Activated T-helper 17 cell treated with anti-CD3 and anti-CD28 coated beads, Interleukin-2, amount 50 U/mL, for 72 hours (primary cell): ENCODE results near the gene TAS2R14. TPM values are rescaled to one million over a fixed set of nuclear protein-coding genes. Genes with fewer than 3 reads are reported as not detected.

ENCODE experiments used
- ATAC-seq: fragments of 150-1000 bp; cut with Tn5 transposase; replicated peaks from 2 replicates; pipeline ENCODE4 v1.10.0; 2021; ENCODE audit warnings: mild to moderate bottlenecking, moderate library complexity
- H3K27ac Mint-ChIP-seq: one replicate; pipeline ENCODE4 v1.8.0; 2022; ENCODE audit warnings: mixed read lengths
- H3K27me3 Mint-ChIP-seq: one replicate; pipeline ENCODE4 v1.8.0; 2022; ENCODE audit warnings: mixed read lengths
- H3K36me3 Mint-ChIP-seq: one replicate; pipeline ENCODE4 v1.8.0; 2022; ENCODE audit warnings: low read depth, mild to moderate bottlenecking, mixed read lengths
- H3K4me1 Mint-ChIP-seq: one replicate; pipeline ENCODE4 v1.8.0; 2022; ENCODE audit warnings: mixed read lengths
- H3K4me3 Mint-ChIP-seq: one replicate; pipeline ENCODE4 v1.8.0; 2022; ENCODE audit warnings: mild to moderate bottlenecking, mixed read lengths
- H3K9me3 Mint-ChIP-seq: one replicate; pipeline ENCODE4 v1.8.0; 2022; ENCODE audit warnings: mixed read lengths
- total RNA-seq, 2 donors: library from RNA; stranded (reverse); gene quantifications; one replicate each; pipeline ENCODE4 v1.2.3, GENCODE V29; 2022

TAS2R14 gene
- total RNA-seq, 2 donors from 2014 or later: 2.4 to 3.7 TPM

DNA sequence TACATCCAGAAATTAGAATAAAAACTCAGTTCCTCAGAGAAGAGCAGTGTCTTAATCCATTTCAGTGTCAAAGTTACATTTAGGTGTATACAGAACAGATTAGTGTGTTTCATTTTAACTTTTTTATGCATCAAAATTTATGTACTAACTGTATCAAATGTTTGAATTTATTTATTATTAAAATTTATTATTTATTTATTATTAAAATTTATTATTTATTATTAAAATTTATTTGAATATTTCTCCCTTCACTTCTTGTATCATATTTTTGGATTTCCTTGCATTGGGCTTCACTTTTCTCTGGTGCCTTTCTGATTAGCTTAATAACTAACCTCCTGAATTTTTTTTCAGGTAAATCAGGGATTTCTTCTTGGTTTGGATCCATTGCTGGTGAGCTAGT is 2.3 kb upstream of the TAS2R14 start:
- Mint-ChIP-seq H3K36me3 (no peaks in the 10 kb centered on the region), H3K4me1 (peaks cover 12% of the 10 kb centered on the region), H3K9me3 (no peaks in the 10 kb centered on the region), H3K27me3 (no peaks in the 10 kb centered on the region), H3K4me3 (no peak overlapping the region), H3K27ac (no peak overlapping the region)
- no peak for ATAC-seq

DNA sequence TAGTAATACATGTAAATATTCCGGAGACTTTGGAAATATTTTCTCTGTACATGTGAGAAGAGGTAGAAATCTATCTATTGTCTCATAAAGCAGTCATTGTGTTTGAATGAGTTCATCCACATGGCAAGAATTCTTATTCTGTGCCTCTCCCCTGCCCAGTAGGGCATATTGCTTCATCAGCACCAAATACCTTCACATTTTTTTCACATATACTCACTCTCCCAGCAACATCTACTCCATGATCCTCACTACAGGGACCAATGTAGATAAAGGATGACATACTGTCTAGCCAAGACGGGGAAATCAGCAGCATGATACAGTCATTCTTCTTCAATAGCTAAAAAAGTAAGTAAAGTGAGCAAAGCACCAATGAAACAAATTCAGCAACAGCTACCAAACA is 1.3 kb upstream of the TAS2R14 start:
- Mint-ChIP-seq H3K9me3 (no peaks in the 10 kb centered on the region), H3K4me3 (no peak overlapping the region), H3K27me3 (no peaks in the 10 kb centered on the region), H3K4me1 (peaks cover 12% of the 10 kb centered on the region), H3K27ac (no peak overlapping the region), H3K36me3 (no peaks in the 10 kb centered on the region)
- ATAC-seq: no peak

DNA sequence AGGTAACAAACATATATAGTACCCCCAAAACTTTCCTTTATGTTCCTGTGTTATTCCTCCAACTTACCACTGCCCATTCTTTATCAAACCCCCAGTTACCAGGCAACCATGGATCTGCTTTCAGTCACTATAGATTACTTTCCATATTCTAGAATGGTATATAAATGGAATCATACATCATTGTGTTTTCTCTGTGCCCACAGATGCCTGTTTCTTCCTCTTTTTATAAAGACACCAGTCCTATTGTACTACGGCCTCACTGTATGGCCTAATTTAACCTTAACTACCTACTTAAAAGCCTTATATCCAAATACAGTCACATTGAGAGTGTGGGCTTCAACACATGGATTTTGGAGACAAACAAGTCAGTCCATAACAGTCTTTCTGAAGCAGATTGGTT is 2.6 kb downstream of the TAS2R14 start:
- H3K27ac Mint-ChIP-seq: no peak overlapping the region
- H3K4me1 Mint-ChIP-seq: no peaks in the 10 kb centered on the region
- no peaks in the 10 kb centered on the region for H3K9me3 Mint-ChIP-seq
- H3K4me3 Mint-ChIP-seq: no peak overlapping the region
- H3K36me3 Mint-ChIP-seq: no peaks in the 10 kb centered on the region
- H3K27me3 Mint-ChIP-seq: no peaks in the 10 kb centered on the region
- ATAC-seq: no peak

DNA sequence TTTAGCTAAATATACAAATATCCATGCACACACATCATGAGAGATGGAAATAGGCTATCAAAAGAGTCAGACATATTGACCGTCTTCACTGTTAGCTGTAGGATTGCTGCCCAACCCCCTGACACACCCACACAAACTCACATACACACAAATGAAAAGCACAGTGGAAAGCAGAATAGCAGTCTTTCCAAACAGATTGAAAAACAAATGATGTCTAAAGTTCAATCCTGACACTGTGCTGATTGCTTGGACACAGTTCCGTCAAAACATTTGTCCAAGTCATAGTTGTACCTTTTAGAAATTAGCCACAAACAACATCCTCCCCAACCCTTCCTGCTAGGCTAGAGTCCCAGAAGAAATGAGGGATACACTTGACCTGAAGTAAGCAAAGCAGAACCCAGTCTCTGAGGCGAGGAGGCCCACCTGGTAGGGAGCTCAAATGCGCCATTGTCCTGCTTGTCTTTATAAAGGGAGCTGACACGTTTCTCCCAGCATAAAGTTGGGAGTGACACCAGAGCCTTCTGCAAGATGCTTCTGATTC is 10.2 kb downstream of the TAS2R14 start, which contains the start of gene PRH2:
PRH2 (plus strand) TSS at position 491 of the 541 bp plus-strand sequence; CDS start at position 529, 38 bp downstream.
- Mint-ChIP-seq H3K27ac (no peak within 1 kb of the TSS), H3K4me3 (no peak within 1 kb of the TSS), H3K36me3 (no peaks in the 10 kb centered on the region), H3K9me3 (peaks cover 3% of the 10 kb centered on the region), H3K27me3 (no peaks in the 10 kb centered on the region), H3K4me1 (no peaks in the 10 kb centered on the region)
- ATAC-seq: no peak

DNA sequence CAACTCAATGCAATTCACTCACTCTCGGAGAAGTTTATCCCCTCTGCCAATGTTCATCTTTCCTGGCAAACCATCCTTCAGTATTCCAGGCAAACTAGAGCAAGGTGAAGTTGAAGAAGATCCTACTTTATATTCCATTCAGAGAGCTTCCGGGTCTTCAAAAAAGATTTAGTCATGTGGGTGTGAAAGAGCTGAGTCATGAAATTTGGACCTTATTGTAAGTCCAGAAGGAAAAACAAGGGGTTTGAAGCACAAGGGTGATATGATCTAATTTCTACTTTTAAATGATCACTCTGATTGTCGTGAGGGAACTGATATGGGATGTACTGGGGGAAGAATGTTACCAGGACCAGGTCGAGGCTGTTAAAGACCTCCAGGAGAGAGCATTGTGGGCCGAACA is 12.8 kb downstream of the TAS2R14 start:
- no peaks in the 10 kb centered on the region for H3K27me3 Mint-ChIP-seq
- no peaks in the 10 kb centered on the region for H3K36me3 Mint-ChIP-seq
- H3K9me3 Mint-ChIP-seq: peaks cover 3% of the 10 kb centered on the region
- ATAC-seq: no peak
- no peak overlapping the region for H3K27ac Mint-ChIP-seq
- H3K4me1 Mint-ChIP-seq: no peaks in the 10 kb centered on the region
- H3K4me3 Mint-ChIP-seq: no peak overlapping the region

DNA sequence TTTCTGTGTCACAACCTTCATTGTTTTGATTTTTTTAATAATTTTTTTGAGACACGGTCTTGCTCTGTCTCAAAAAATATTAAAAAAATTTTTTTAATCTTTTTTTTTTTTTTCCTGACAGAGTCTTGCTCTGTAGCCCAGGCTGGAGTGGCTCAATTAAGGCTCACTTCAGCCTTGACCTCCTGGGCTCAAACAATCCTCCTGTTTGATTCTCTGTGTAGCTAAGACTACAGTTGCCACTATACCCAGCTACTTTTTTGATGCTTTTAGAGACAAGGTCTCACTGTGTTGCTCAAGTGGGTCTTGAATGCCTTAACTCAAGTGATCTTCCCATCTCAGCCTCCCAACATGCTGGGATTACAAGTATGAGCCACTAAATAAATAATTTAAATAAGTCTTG is 19.3 kb downstream of the TAS2R14 start:
- Mint-ChIP-seq H3K27ac (no peak overlapping the region), H3K36me3 (no peaks in the 10 kb centered on the region), H3K27me3 (no peaks in the 10 kb centered on the region), H3K4me1 (no peaks in the 10 kb centered on the region), H3K4me3 (no peak overlapping the region), H3K9me3 (no peaks in the 10 kb centered on the region)
- ATAC-seq: no peak

DNA sequence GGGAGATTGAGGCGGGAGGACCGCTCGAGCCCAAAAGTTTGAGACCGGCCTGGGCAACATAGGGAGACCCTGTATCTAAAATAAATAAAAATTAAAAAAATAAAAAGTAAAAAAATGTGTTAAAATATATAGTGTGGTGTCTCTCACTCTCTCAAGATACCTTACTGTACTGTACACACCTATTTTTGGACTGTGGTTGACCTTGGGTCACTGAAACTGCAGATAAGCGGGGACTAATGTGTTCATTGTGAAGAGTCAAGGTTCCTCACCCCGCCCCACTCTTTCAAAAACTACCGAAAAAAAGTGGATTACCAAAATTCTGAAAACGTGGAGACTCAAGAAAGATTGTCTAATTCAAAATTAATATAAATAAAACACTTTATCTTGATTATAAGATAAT is 28.7 kb downstream of the TAS2R14 start:
- Mint-ChIP-seq H3K36me3 (no peaks in the 10 kb centered on the region), H3K27ac (no peak overlapping the region), H3K9me3 (no peaks in the 10 kb centered on the region), H3K27me3 (no peaks in the 10 kb centered on the region), H3K4me1 (no peaks in the 10 kb centered on the region), H3K4me3 (no peak overlapping the region)
- no peak for ATAC-seq

DNA sequence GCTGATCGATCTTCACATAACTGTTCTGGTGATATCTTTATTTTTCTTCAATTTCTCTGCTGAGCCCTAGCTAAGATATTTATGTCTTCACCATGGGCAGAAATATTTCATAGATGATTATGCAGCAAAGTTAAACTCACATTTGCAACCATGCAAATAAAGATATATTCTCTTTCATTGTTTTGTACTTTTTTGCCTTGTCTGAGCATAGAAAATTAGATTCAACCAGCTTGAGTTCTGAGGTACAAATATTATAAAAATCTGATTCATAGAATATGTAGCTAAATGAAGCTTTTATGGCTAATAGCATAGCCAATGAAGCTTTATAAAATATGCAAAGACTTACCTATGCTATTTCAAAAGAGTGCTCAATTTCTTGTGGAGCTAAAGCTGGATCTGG is 29.6 kb downstream of the TAS2R14 start, which contains the start of gene TAS2R13:
TAS2R13 (minus strand) TSS at position 101 of the 400 bp plus-strand sequence. CDS start 264 bp downstream, outside the sequence.
- H3K4me3 Mint-ChIP-seq: no peak within 1 kb of the TSS

DNA sequence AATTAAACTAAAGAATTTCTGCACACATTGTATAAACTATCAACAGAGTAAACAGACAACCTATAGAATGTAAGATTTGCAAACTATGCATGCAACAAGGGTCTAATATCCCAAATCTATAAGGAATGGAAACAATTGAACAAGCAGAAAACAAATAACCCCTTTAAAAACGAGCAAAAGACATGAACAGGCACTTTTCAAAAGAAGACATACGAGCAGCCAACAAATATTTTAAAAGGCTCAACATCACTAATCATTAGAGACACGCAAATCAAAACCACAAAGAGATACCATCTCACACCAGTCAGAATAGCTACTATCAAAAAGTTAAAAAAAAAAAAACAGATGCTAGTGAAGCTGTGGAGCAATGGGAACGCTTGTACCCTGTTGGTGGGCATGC is 34.4 kb downstream of the TAS2R14 start:
- Mint-ChIP-seq H3K36me3 (peaks cover 6% of the 10 kb centered on the region), H3K27ac (no peak overlapping the region), H3K4me1 (no peaks in the 10 kb centered on the region), H3K27me3 (no peaks in the 10 kb centered on the region), H3K9me3 (peaks cover 5% of the 10 kb centered on the region), H3K4me3 (no peak overlapping the region)
- no peak for ATAC-seq

More for the DNA sequence above, 29.6 kb downstream of the TAS2R14 start, which contains the start of gene TAS2R13:
- no peaks in the 10 kb centered on the region for H3K36me3 Mint-ChIP-seq
- no peaks in the 10 kb centered on the region for H3K27me3 Mint-ChIP-seq
- ATAC-seq: no peak
- no peaks in the 10 kb centered on the region for H3K4me1 Mint-ChIP-seq
- no peak within 1 kb of the TSS for H3K27ac Mint-ChIP-seq
- peaks cover 4% of the 10 kb centered on the region for H3K9me3 Mint-ChIP-seq

DNA sequence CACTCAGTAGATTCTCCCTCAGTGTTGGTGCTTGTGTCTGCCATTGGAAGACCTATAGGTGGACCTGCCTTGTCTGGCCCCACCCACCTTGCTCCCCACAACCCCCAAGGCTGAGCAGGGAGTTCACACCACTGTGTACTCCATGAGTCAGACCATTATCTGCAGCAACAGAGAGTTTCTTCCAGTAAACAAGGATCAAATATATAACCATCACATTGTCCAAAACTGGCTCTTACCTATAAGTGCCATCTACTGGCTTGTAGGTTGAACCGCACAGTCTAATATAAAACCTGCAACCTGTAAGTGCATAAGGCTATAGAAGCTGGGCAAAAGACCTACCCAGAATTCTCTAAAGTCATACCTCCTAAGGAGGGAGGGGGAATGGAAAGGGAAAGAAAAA is 37.6 kb downstream of the TAS2R14 start:
- peaks cover 11% of the 10 kb centered on the region for H3K9me3 Mint-ChIP-seq

DNA sequence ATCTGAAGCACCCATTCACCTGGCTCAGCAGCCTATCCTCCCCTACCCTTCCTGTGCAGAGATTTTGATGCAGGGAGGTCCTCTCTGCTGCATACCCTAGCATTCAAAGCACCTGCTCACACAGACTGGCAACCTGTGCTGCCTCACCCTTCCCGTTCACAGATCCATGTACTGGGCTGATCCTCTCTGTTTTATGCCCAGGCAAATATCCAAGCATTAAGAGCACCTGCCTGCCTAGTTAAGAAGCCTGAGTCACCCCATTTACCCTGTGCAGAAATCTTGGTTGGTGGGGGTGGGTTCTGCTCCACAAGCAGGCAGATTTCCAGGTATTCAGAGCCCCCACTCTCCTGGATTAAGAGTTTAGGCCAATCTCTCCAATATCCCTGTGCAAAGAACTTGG is 38.1 kb downstream of the TAS2R14 start:
- H3K36me3 Mint-ChIP-seq: peaks cover 11% of the 10 kb centered on the region
- peaks cover 9% of the 10 kb centered on the region for H3K4me1 Mint-ChIP-seq
- no peaks in the 10 kb centered on the region for H3K27me3 Mint-ChIP-seq
- H3K4me3 Mint-ChIP-seq: no peak overlapping the region
- no peak for ATAC-seq
- H3K27ac Mint-ChIP-seq: no peak overlapping the region
- H3K9me3 Mint-ChIP-seq: peaks cover 11% of the 10 kb centered on the region

More for the DNA sequence above, 37.6 kb downstream of the TAS2R14 start:
- Mint-ChIP-seq H3K4me1 (peaks cover 9% of the 10 kb centered on the region), H3K4me3 (no peak overlapping the region), H3K27me3 (no peaks in the 10 kb centered on the region), H3K36me3 (peaks cover 11% of the 10 kb centered on the region), H3K27ac (no peak overlapping the region)
- no peak for ATAC-seq

DNA sequence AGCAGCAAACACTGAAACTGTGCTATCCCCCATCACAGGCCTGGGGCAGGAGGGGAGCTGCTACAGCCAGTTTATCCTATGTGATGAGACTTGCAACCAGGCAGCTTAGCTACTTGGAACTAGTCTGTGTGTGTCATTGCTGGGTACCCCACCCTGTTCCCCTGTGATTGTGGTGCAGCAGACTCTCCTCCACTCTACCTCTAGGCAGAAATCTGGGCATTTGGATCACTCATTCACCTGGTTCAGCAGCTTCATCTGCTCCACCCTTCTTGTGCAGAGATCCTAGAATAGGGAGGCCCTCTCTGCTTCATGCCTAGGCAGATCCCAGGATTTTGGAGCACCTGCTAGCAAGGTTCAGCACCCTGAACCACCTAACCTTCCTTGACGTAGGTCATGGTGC is 38.5 kb downstream of the TAS2R14 start:
- Mint-ChIP-seq H3K9me3 (peaks cover 11% of the 10 kb centered on the region), H3K27me3 (no peaks in the 10 kb centered on the region), H3K36me3 (peaks cover 11% of the 10 kb centered on the region), H3K27ac (no peak overlapping the region), H3K4me1 (peaks cover 9% of the 10 kb centered on the region), H3K4me3 (no peak overlapping the region)
- ATAC-seq: no peak

DNA sequence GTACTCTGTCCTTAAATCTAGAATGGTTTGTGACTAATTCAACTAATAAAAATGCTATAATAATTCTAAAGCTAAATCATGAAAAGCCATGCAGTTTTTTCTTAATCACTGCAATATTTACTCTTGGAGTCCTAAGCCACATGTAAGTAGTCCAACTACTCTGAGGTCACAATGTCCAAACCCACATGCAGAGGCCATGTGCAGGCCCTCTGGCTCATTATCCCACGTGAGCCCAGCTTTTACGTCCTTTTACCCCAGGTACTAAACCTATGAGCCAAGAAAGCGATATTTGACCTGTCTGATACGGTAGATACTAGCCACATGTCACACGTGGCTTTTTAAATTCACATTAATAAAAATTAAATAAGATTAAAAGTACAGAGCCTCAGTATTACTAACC is 42.2 kb downstream of the TAS2R14 start:
- Mint-ChIP-seq H3K27ac (no peak overlapping the region), H3K36me3 (peaks cover 26% of the 10 kb centered on the region), H3K27me3 (no peaks in the 10 kb centered on the region), H3K4me1 (peaks cover 9% of the 10 kb centered on the region), H3K9me3 (peaks cover 6% of the 10 kb centered on the region), H3K4me3 (no peak overlapping the region)
- no peak for ATAC-seq

DNA sequence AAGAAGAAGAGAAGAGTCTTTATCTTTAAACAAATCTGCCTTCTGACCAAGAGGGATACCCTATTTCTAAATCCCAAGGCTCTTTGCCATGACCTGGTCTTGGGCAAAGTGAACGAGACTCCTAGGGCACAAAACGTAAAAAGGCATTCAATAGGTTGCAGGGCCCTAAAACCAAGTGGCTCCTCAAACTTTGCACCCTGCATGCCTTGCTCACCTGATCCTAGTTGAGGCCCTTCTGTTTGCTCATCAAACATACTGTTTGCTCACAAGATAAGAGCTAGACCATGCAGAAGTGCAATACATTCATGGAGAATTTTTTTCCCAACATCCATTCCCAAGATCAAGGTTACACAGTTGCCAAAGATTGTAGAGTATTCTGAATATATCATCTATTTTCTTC is 47.1 kb downstream of the TAS2R14 start:
- Mint-ChIP-seq H3K36me3 (peaks cover 24% of the 10 kb centered on the region), H3K4me3 (no peak overlapping the region), H3K27me3 (no peaks in the 10 kb centered on the region), H3K4me1 (no peaks in the 10 kb centered on the region), H3K9me3 (no peaks in the 10 kb centered on the region), H3K27ac (no peak overlapping the region)
- no peak for ATAC-seq

DNA sequence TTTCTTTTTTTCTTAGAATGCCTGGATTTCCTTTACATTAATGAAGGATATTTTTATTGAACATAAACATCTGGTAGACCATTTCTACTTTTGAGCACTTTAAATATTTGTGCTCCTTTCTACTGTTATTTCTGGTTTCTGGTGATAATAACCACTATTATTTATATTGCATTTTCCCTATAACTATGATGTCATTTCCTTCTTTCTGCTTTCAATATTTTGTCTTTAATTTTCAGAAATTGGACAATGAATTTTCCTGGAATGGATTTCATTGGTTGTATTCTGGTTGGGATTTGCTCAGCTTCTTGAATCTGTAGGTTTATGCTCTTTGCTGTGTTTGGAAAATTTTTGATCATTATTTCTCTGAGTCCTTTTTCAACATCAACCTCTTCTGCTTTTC is 49.8 kb downstream of the TAS2R14 start:
- Mint-ChIP-seq H3K9me3 (no peaks in the 10 kb centered on the region), H3K27me3 (no peaks in the 10 kb centered on the region), H3K36me3 (peaks cover 16% of the 10 kb centered on the region), H3K4me1 (no peaks in the 10 kb centered on the region), H3K4me3 (no peak overlapping the region), H3K27ac (no peak overlapping the region)
- no peak for ATAC-seq
